ENCODE measurements around the gene CDC42EP2.

CDC42EP2 gene

DNA sequence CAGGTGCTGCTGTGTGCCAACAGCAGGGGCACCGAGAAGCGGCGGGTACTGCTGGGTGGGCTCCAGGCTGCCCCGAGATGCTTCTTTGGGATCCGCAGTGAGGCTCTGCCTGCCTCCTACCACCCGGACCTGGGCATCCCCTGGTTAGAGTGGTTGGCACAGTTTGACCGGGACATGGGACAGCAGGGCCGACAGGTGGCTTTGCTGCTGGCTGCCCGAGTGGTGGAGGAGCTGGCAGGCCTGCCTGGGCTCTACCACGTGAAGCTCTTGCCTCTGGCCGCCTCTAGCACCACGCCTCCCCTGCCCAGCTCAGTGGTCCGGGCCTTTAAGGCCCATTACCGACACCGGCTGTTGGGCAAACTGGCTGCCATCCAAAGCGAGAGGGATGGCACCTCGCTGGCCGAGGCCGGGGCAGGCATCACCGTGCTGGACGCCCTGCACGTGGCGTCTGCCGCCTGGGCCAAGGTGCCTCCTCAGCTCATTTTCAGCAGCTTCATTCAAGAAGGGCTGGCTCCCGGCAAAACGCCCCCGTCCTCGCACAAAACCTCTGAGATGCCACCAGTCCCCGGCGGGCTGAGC lies 41.8 kb downstream of the CDC42EP2 start:
- no peak for DNase-seq (ENCODE audit: low read depth)

DNA sequence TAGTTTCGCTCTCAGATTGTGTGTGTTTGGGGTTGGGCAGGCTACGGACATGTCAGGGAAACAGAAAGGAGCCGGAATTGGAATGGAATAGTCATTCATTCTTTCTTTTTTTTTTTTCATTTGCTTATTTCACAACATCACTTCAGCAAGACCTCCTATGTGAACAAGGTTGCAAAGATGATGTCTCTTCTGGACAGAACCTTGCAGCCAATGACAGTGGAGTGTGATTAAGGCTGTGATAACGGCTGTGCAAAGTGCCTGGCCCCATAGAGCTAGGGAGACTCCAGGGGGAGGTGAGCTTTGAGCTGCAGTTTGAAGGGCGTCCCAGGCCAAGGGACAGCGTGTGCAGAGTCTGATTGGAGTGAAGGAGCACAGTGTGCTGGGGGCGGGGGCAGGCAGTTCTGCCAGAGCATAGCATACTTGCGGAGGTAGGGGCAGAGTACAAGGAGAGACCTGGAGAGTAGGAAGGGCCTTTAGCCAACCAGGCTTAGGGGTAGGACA lies 43.2 kb downstream of the CDC42EP2 start:
- no peak for DNase-seq (ENCODE audit: low read depth)

DNA sequence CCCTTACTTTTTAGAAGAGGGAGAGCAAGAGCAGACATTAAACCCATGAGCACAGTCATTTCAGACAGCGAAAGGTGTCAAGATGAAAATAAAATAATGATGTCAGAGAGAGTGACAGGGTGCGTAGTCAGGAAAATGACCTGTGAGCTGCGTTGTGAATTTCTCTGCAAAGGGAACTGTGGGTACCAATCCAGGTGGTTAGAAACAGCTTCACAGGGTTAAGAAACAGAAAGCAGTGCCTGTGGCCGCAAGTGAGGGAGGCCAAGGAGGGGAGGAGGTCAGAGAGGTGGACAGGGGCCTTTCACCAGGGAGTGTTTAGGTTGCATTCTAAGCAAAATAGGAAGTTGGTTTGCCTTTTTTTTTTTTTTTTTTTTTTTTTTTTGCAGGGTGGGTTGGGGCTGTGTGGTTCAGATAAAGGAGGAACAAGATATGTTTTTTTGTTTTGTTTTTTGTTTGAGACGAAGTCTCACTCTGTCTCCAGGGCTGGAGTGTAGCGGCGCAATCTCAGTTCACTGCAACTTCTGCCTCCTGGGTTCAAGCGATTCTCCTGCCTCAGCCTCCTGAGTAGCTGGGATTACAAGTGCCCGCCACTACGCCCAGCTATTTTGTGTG lies 47.8 kb downstream of the CDC42EP2 start:
- no peak for DNase-seq (ENCODE audit: low read depth)

DNA sequence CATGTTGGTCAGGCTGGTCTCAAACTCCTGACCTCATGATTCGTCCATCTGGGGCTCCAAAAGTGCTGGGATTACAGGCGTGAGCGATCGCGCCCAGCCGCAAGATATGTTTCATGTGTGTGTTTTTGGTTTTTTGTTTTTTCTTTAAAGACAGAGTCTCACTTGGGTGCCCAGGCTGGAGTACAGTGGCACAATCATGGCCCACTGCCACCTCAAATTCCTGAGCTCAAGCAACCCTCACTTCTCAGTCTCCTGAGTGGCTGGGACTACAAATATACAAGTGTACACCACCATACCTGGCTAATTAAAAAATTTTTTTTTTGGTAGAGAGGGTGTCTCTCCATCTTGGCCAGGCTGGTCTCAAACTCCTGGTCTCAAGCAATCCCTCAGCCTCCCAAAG lies 48.3 kb downstream of the CDC42EP2 start:
- DNase-seq (ENCODE audit: low read depth), result no peak

DNA sequence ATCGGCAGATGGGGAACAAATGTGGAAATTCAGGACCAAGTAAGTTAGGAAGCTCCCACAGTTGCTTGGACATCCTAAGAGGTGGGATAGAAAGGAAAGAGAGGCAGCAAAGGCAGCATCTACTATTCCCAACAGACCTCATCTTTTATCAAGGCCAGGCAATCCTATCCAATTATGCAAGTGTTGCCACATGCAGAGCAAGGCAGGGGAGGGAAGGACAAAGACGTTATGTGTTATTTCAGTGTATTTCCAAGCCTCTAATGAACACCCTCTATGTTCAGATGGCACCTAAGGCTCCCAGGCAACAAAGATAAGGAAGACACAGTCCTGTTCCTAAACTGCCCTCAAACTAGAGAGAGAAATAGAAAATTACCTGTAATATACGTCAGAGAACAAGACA lies 49.1 kb downstream of the CDC42EP2 start:
- no peak for DNase-seq (ENCODE audit: low read depth)

DNA sequence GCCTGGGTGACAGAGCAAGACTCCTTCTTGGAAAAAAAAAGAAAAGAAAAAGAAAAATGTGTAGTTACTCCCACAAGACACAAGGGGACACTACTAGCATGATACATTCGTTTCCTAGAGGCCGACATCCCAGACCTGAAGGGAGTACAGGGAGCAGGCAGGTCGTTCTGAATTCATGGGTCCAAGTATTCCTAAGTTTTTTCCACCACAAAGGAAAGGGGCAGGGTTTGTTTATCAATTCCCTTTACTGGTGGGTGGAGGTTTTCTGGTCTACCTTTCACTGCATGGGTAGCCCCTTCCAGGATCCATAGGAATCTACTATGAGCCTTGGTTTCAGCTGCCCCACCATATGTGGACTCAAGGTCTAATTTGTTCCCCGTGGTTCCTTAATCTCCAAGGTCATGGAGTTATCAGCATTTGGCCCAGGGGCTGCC lies 51.7 kb downstream of the CDC42EP2 start:
- DNase-seq (ENCODE audit: low read depth), result no peak

DNA sequence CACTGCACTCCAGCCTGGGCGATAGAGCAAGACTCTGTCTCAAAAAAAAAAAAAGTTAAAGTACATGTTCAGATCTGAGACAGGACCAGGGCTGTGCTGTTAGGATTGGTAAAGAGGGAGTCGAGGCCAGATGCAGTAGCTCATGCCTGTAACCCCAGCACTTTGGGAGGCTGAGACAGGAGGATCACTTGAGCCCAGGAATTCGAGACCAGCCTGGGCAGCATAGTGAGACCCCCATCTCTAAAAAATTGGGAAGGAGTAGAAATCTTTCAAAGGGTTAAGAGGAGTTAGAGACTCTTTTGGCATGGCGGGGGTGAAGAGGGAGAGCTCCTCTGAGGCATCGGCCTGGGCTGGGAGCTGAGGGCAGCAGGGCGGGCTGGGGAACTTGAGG lies 56.0 kb downstream of the CDC42EP2 start:
- no peak for DNase-seq (ENCODE audit: low read depth)
